HL-60 (cell line): ENCODE data around the gene MCCD1.

Experiments used
- DNase-seq, 2 experiments: peaks; one replicate each; pipeline ENCODE4 v3.0.0-alpha.2; 2010 to 2020; ENCODE audit warnings: low read depth in 1 of 2, low spot score in 1 of 2
- H3K27ac ChIP-seq: fragments of 250-450 bp; sonication (Bioruptor Pico); replicated peaks from 2 replicates; pipeline ENCODE4 v1.5.1; 2020; ENCODE audit warnings: mild to moderate bottlenecking, moderate library complexity
- H3K27me3 ChIP-seq: fragments of 250-450 bp; sonication (Bioruptor Pico); 2 replicates; pipeline ENCODE4 v1.5.1; 2021; ENCODE audit warnings: mild to moderate bottlenecking, moderate library complexity; ENCODE audit not compliant: insufficient read depth, poor library complexity, severe bottlenecking
- H3K4me3 ChIP-seq: replicated peaks from 2 replicates; pipeline ENCODE4 v1.5.1; 2011; ENCODE audit warnings: mild to moderate bottlenecking, control low read depth, low read length; ENCODE audit not compliant: insufficient read depth
- CTCF ChIP-seq: IDR thresholded peaks from one replicate; pipeline ENCODE4 v1.5.1; 2011; ENCODE audit warnings: low read length, control low read depth, inconsistent platforms; ENCODE audit not compliant: insufficient read depth
- GABPA ChIP-seq: IDR thresholded peaks from 2 replicates; pipeline ENCODE4 v1.6.1; 2012; ENCODE audit warnings: low read depth
- POLR2AphosphoS5 ChIP-seq: IDR thresholded peaks from 2 replicates; pipeline ENCODE4 v1.6.1; 2012; ENCODE audit warnings: low read depth
- REST ChIP-seq: IDR thresholded peaks from 2 replicates; pipeline ENCODE4 v1.6.1; 2012; ENCODE audit warnings: low read depth; ENCODE audit not compliant: insufficient replicate concordance
- SPI1 ChIP-seq: IDR thresholded peaks from 2 replicates; pipeline ENCODE4 v1.6.1; 2012; ENCODE audit warnings: low read depth, mild to moderate bottlenecking, borderline replicate concordance

Gene MCCD1

GRCh38 chr6:31544676-31545075 is 15.9 kb downstream of the MCCD1 start:
- no peak for DNase-seq

DNA sequence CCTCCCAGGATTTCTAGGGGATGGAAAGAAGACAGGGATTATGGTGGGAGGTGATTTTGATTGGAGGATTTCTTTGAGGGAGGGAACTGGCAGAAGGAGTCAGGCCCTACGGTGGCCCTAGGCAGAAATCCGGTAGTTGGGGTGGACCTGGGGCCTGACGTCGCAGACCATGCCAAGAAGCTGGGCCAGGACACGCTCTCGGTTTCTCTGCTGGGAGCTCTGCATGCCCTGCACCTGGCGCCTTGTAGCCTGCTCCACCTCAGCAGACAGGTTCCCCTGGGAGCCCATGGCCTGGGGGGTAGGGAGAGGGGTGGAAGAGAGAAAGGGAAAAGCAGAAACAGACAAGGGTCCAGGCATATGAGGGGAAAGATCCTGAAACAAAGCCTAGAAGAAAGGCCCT is 16.5 kb downstream of the MCCD1 start:
- DNase-seq, result no peak
- no peaks in the 10 kb centered on the region for H3K27me3 ChIP-seq
- no peak for TF ChIP-seq REST
- no peak for TF ChIP-seq SPI1
- TF ChIP-seq POLR2AphosphoS5, result no peak
- TF ChIP-seq GABPA, result no peak
- no peak for TF ChIP-seq CTCF
- H3K4me3 ChIP-seq, result no peak overlapping the region
- H3K27ac ChIP-seq, result no peak overlapping the region

More at GRCh38 chr6:31544676-31545075, 15.9 kb downstream of the MCCD1 start:
- H3K4me3 ChIP-seq, result no peak overlapping the region
- no peak for TF ChIP-seq POLR2AphosphoS5
- TF ChIP-seq GABPA, result no peak
- no peak for TF ChIP-seq REST
- TF ChIP-seq CTCF, result no peak
- no peak for TF ChIP-seq SPI1
- H3K27me3 ChIP-seq, result no peaks in the 10 kb centered on the region
- no peak overlapping the region for H3K27ac ChIP-seq

DNA sequence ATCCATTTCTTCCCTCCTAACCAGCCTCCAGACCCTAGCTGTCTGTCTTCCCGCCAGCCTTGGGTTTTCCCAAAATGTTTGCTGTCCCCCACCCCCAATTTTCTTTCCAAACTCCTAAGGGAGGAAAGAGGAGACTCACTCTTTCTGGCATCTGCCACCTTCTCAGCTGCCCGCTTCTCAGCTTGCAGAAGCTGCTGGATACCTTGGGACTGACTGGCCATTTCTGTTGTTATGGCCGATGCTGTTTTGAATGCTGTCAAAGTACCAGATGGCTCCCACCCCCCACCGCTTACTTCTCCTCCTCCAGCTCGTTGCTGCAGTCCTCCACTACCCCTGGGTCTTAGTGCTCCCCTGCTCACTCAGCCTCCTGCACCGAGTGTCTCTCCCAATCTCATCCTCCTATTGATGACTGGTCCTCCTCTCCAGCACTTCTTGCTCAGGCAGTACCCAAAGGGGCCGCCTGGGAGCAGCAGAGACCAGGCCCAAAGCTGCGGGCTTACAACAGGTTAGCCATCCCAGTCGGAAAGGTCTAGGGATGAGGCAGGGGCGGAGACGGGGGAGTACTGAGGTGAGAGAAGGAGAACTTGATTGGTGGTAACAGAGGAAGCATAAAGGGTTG is 17.7 kb downstream of the MCCD1 start, which contains the start of gene ATP6V1G2:
Gene ATP6V1G2, minus strand, starts transcription at position 270 of the 619 bp plus-strand sequence. Its CDS starts 49 bp downstream, at position 221.
- H3K27me3 ChIP-seq, result no peaks in the 10 kb centered on the region
- H3K4me3 ChIP-seq, result peak within 1 kb of the TSS; percentile 27
- peak; percentile 91 for TF ChIP-seq CTCF
- TF ChIP-seq REST, result no peak
- H3K27ac ChIP-seq, result peak within 1 kb of the TSS; percentile 51
- peak; percentile 85 to 93 for DNase-seq
